Panc1 (cell line): ENCODE measurements around the gene IQCH.

ENCODE experiments used
- SIN3A ChIP-seq: IDR thresholded peaks from 2 replicates; pipeline ENCODE4 v1.6.1; 2012; ENCODE audit warnings: low read depth, mild to moderate bottlenecking, low read length, moderate library complexity, borderline replicate concordance; ENCODE audit not compliant: insufficient read depth
- TCF7L2 ChIP-seq: IDR thresholded peaks from 2 replicates; pipeline ENCODE4 v1.6.1; 2011; ENCODE audit warnings: mild to moderate bottlenecking, low read depth, low read length, inconsistent platforms
- TF ChIP-seq, protein P1 (sequence below): fragments of 450-650 bp; IDR thresholded peaks from 2 replicates; pipeline ENCODE4 v1.5.1; 2017; ENCODE audit warnings: mild to moderate bottlenecking
- TF ChIP-seq, protein P2 (sequence below), 2 experiments: IDR thresholded peaks; 2 replicates each; pipeline ENCODE4 v1.6.1; 2011 to 2012; ENCODE audit warnings: low read depth in 2 of 2, control low read depth in 1 of 2, low read length in 1 of 2, mild to moderate bottlenecking in 1 of 2, moderate library complexity in 1 of 2; ENCODE audit not compliant: insufficient read depth in 1 of 2

DNA sequence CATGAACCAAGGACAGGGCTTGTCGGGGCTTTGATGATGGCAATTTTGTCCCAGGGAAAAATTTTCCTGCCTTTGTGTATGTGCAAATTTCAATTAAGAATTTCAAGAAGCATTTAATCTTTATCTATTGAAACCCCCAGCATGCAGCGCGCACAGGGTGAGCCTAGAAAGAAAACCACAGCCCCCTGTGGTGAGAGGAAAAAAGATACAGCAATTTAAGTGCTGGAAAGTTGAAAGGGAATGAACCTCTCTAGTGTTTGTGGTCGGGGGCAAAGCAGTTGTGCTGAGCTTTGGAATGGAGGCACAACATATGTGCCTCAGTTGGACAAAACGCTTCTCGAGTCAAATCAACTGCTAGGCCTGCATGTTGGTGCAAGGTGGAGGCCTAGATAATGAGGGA is 154.6 kb downstream of the IQCH start:
- TF ChIP-seq, protein P1, sequence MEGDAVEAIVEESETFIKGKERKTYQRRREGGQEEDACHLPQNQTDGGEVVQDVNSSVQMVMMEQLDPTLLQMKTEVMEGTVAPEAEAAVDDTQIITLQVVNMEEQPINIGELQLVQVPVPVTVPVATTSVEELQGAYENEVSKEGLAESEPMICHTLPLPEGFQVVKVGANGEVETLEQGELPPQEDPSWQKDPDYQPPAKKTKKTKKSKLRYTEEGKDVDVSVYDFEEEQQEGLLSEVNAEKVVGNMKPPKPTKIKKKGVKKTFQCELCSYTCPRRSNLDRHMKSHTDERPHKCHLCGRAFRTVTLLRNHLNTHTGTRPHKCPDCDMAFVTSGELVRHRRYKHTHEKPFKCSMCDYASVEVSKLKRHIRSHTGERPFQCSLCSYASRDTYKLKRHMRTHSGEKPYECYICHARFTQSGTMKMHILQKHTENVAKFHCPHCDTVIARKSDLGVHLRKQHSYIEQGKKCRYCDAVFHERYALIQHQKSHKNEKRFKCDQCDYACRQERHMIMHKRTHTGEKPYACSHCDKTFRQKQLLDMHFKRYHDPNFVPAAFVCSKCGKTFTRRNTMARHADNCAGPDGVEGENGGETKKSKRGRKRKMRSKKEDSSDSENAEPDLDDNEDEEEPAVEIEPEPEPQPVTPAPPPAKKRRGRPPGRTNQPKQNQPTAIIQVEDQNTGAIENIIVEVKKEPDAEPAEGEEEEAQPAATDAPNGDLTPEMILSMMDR: no peak
- TF ChIP-seq TCF7L2 (no peak), SIN3A (no peak)
- TF ChIP-seq, protein P2, sequence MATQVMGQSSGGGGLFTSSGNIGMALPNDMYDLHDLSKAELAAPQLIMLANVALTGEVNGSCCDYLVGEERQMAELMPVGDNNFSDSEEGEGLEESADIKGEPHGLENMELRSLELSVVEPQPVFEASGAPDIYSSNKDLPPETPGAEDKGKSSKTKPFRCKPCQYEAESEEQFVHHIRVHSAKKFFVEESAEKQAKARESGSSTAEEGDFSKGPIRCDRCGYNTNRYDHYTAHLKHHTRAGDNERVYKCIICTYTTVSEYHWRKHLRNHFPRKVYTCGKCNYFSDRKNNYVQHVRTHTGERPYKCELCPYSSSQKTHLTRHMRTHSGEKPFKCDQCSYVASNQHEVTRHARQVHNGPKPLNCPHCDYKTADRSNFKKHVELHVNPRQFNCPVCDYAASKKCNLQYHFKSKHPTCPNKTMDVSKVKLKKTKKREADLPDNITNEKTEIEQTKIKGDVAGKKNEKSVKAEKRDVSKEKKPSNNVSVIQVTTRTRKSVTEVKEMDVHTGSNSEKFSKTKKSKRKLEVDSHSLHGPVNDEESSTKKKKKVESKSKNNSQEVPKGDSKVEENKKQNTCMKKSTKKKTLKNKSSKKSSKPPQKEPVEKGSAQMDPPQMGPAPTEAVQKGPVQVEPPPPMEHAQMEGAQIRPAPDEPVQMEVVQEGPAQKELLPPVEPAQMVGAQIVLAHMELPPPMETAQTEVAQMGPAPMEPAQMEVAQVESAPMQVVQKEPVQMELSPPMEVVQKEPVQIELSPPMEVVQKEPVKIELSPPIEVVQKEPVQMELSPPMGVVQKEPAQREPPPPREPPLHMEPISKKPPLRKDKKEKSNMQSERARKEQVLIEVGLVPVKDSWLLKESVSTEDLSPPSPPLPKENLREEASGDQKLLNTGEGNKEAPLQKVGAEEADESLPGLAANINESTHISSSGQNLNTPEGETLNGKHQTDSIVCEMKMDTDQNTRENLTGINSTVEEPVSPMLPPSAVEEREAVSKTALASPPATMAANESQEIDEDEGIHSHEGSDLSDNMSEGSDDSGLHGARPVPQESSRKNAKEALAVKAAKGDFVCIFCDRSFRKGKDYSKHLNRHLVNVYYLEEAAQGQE (IDR thresholded peaks at IDR 0.05; ENCODE audit: insufficient read depth in 1 of 2, low read depth in 2 of 2, low read length in 1 of 2): no peak
